ENCODE measurements around the gene LIPC.

The LIPC gene

GRCh38 chr15:58509556-58509955, 77.8 kb downstream of the LIPC start:
- no peak overlapping the region for H3K27ac ChIP-seq (ENCODE audit: low read depth, low read length)
- H3K4me2 ChIP-seq (ENCODE audit: low read depth, low read length, poor library complexity, severe bottlenecking), result no peak overlapping the region
- no peaks in the 10 kb centered on the region for H3K9me3 ChIP-seq (ENCODE audit: insufficient read depth, low read length)
- no peaks in the 10 kb centered on the region for H3K79me2 ChIP-seq (ENCODE audit: insufficient read depth, low read length)
- H3F3A ChIP-seq (ENCODE audit: insufficient read depth), result no peaks in the 10 kb centered on the region
- no peak for TF ChIP-seq EZH2phosphoT487 (conservative IDR thresholded peaks at IDR 0.05; ENCODE audit: low read length)
- TF ChIP-seq CTCF (IDR thresholded peaks at IDR 0.05; ENCODE audit: insufficient read depth, low read length, poor library complexity, severe bottlenecking), result no peak
- no peak overlapping the region for H3K4me3 ChIP-seq (ENCODE audit: insufficient read depth, low read length, poor library complexity, severe bottlenecking)
- H4K20me1 ChIP-seq (ENCODE audit: low read depth, low read length), result no peaks in the 10 kb centered on the region
- H3K9me2 ChIP-seq (replicated peaks; ENCODE audit: insufficient read depth, low read length), result no peaks in the 10 kb centered on the region
- H3K27me3 ChIP-seq (ENCODE audit: low read length), result no peaks in the 10 kb centered on the region
- no peaks in the 10 kb centered on the region for H3K36me3 ChIP-seq (ENCODE audit: low read length)
- H3K9ac ChIP-seq (ENCODE audit: low read length), result no peak overlapping the region
- no peak overlapping the region for H2AFZ ChIP-seq (ENCODE audit: low read depth, low read length, severe bottlenecking)

DNA sequence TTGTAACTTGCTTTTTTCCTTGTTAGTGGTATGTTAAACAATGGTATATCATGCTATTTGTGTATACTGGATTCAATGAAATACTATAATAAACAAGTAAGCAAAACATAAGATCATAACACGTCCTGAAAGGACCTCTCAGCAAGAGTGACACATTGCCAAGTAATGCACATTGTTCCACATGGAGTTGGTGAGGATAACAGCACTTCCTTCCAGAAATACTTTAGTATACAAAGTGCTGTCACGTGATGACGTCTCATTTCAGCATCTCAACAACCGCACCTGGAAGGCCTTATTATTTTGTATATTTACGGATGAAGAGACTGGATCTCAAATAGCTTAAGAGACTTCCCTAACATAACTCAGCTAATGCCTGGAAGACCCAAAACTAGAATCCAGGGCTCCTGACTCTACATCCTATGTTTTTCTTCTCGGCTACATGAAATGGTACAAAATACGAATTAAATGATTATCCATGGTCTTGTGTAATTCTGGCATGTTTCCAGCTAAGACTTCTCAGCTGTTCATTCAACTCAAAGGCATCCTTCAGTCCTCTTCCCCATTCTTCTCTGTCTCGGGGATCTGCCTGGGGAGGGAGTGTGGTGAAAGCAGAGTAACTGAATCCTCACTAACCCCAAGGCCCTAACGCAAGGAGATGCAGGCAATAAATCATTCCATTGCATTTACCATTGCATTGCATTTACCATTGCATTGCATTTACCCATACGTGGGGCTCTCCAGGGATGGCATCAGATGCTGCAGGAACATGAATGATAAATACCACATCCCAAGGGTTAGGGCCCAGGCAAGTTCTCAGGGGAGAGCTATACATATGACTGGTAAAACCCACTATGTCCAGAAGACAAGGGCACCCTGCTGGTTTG, 79.2 kb downstream of the LIPC start:
- no peaks in the 10 kb centered on the region for H3K27me3 ChIP-seq (ENCODE audit: low read length)
- no peaks in the 10 kb centered on the region for H3K36me3 ChIP-seq (ENCODE audit: low read length)
- H3K9me2 ChIP-seq (replicated peaks; ENCODE audit: insufficient read depth, low read length), result no peaks in the 10 kb centered on the region
- H3K4me3 ChIP-seq (ENCODE audit: insufficient read depth, low read length, poor library complexity, severe bottlenecking), result no peak overlapping the region
- H2AFZ ChIP-seq (ENCODE audit: low read depth, low read length, severe bottlenecking), result no peak overlapping the region
- no peak overlapping the region for H3K27ac ChIP-seq (ENCODE audit: low read depth, low read length)
- no peak for TF ChIP-seq EZH2phosphoT487 (conservative IDR thresholded peaks at IDR 0.05; ENCODE audit: low read length)
- no peak for TF ChIP-seq CTCF (IDR thresholded peaks at IDR 0.05; ENCODE audit: insufficient read depth, low read length, poor library complexity, severe bottlenecking)
- no peak overlapping the region for H3K4me2 ChIP-seq (ENCODE audit: low read depth, low read length, poor library complexity, severe bottlenecking)
- H3K79me2 ChIP-seq (ENCODE audit: insufficient read depth, low read length), result no peaks in the 10 kb centered on the region
- H3K9me3 ChIP-seq (ENCODE audit: insufficient read depth, low read length), result no peaks in the 10 kb centered on the region
- no peak overlapping the region for H3K9ac ChIP-seq (ENCODE audit: low read length)
- no peaks in the 10 kb centered on the region for H3F3A ChIP-seq (ENCODE audit: insufficient read depth)
- no peaks in the 10 kb centered on the region for H4K20me1 ChIP-seq (ENCODE audit: low read depth, low read length)

- TF ChIP-seq EZH2phosphoT487 (conservative IDR thresholded peaks at IDR 0.05; ENCODE audit: low read length) (no peak), CTCF (IDR thresholded peaks at IDR 0.05; ENCODE audit: insufficient read depth, low read length, poor library complexity, severe bottlenecking) (no peak)
- H3K36me3 ChIP-seq (ENCODE audit: low read length), result no peaks in the 10 kb centered on the region
- H3K9me3 ChIP-seq (ENCODE audit: insufficient read depth, low read length), result no peaks in the 10 kb centered on the region
- no peak overlapping the region for H3K9ac ChIP-seq (ENCODE audit: low read length)
- H3K9me2 ChIP-seq (replicated peaks; ENCODE audit: insufficient read depth, low read length), result no peaks in the 10 kb centered on the region
- no peak overlapping the region for H2AFZ ChIP-seq (ENCODE audit: low read depth, low read length, severe bottlenecking)
- H3K79me2 ChIP-seq (ENCODE audit: insufficient read depth, low read length), result no peaks in the 10 kb centered on the region
- no peaks in the 10 kb centered on the region for H3K27me3 ChIP-seq (ENCODE audit: low read length)
- no peak overlapping the region for H3K4me2 ChIP-seq (ENCODE audit: low read depth, low read length, poor library complexity, severe bottlenecking)
- no peak overlapping the region for H3K27ac ChIP-seq (ENCODE audit: low read depth, low read length)
- no peak overlapping the region for H3K4me3 ChIP-seq (ENCODE audit: insufficient read depth, low read length, poor library complexity, severe bottlenecking)
- H4K20me1 ChIP-seq (ENCODE audit: low read depth, low read length), result no peaks in the 10 kb centered on the region
- H3F3A ChIP-seq (ENCODE audit: insufficient read depth), result no peaks in the 10 kb centered on the region
Observed at GRCh38 chr15:58511599-58511987, 79.8 kb downstream of the LIPC start.
